COLO829 (cell line): ENCODE data around the gene IPPK.
"Not testable (repeated sequence)": the region's sequence is repeated elsewhere in the genome, so short reads cannot be mapped to it uniquely, and the experiment has no call there.

ENCODE experiments used
- DNase-seq: peaks from one replicate; pipeline ENCODE4 v3.0.0; 2012; ENCODE audit warnings: low spot score

IPPK gene

GRCh38 chr9:92592946-92593861 lies 76.7 kb downstream of the IPPK start:
- DNase-seq: no peak

- no peak for DNase-seq
Observed at GRCh38 chr9:92592537-92592936, 77.4 kb downstream of the IPPK start.

GRCh38 chr9:92590377-92590776 lies 79.6 kb downstream of the IPPK start:
- peak; percentile 22 for DNase-seq

GRCh38 chr9:92589923-92590322 lies 80.0 kb downstream of the IPPK start:
- DNase-seq: no peak

- DNase-seq: no peak
Observed at GRCh38 chr9:92576175-92576574, 93.8 kb downstream of the IPPK start.

GRCh38 chr9:92573612-92574011 lies 96.3 kb downstream of the IPPK start:
- DNase-seq: not testable (repeated sequence)

GRCh38 chr9:92571871-92572270 lies 98.1 kb downstream of the IPPK start:
- not testable (repeated sequence) for DNase-seq

GRCh38 chr9:92564982-92565381 lies 104.9 kb downstream of the IPPK start:
- DNase-seq: no peak

GRCh38 chr9:92564504-92564903 lies 105.4 kb downstream of the IPPK start:
- DNase-seq: no peak
